HepG2 (cell line): ENCODE results near the gene KRTAP10-5. TPM values are rescaled to one million over a fixed set of nuclear protein-coding genes. Genes with fewer than 3 reads are reported as not detected.

Source experiments
- ATAC-seq: fragments of 200-7000 bp; cut with Tn5 transposase; 3 replicates; pipeline ENCODE4 v1.9.1; 2020; ENCODE audit warnings: mild to moderate bottlenecking, moderate library complexity
- BruUV-seq: library from RNA; stranded (reverse); fragments of 400-500 nt; replicated peaks from 2 replicates; lab custom pipeline; 2021; lab: Mats Ljungman, UMichigan
- CTCF ChIA-PET: fragments of 300-600 bp; formaldehyde crosslinking; extraction: SDS; loops from one replicate; lab custom pipeline; 2021; ENCODE audit warnings: low total read pairs, inconsistent platforms, low intra/inter-chr PET ratio; lab: Yijun Ruan, JAX
- POLR2A ChIA-PET: fragments of 350-600 bp; sonication (Branson Sonifier 250); formaldehyde crosslinking; loops from one replicate; lab custom pipeline; 2020; ENCODE audit warnings: antibody characterized with exemption, inconsistent platforms; lab: Yijun Ruan, JAX
- DNase-seq: peaks from one replicate; pipeline ENCODE4 v3.0.0-alpha.2; 2015; ENCODE audit warnings: low spot score
- FAIRE-seq: peaks from 3 replicates; lab custom pipeline; 2011; peaks lifted over from hg19 to GRCh38; lab: Jason Lieb, UNC
- H2AFZ ChIP-seq: one replicate; pipeline ENCODE4 v1.6.1; 2011; ENCODE audit warnings: low read length, inconsistent platforms
- H3K27ac ChIP-seq: fragments of 300-600 bp; 3 replicates; pipeline ENCODE4 v1.8.0; 2011; ENCODE audit warnings: mixed run types, mild to moderate bottlenecking, mixed read lengths, low read length, inconsistent platforms; ENCODE audit not compliant: insufficient read depth; ENCODE audit errors: extremely low read length
- H3K27me3 ChIP-seq, 2 experiments: fragments of 200-600 bp in 1 of 2; 2 replicates in 1 of 2; 3 replicates in 1 of 2; pipeline versions ENCODE4 v1.6.0 to v1.8.0; 2011; ENCODE audit warnings: low read length in 2 of 2, mild to moderate bottlenecking in 2 of 2, moderate library complexity in 2 of 2, inconsistent platforms in 1 of 2; ENCODE audit not compliant: insufficient read depth in 2 of 2, control insufficient read depth in 1 of 2
- H3K36me3 ChIP-seq, 2 experiments: fragments of 200-600 bp in 1 of 2; replicated peaks in 1 of 2; 2 replicates in 1 of 2; 3 replicates in 1 of 2; pipeline versions ENCODE4 v1.5.1 to v1.8.0; 2011; ENCODE audit warnings: low read length in 2 of 2, inconsistent platforms in 1 of 2; ENCODE audit not compliant: insufficient read depth in 2 of 2, control insufficient read depth in 1 of 2
- H3K4me1 ChIP-seq: 2 replicates; pipeline ENCODE4 v1.5.1; 2012; ENCODE audit warnings: low read length, inconsistent platforms; ENCODE audit not compliant: insufficient read depth
- H3K4me2 ChIP-seq: 2 replicates; pipeline ENCODE4 v1.6.0; 2011; ENCODE audit warnings: low read depth, low read length, inconsistent platforms
- H3K4me3 ChIP-seq, 3 experiments: fragments of 200-600 bp in 1 of 3; sonication (generic), shearing (Covaris generic) in 1 of 3; replicated peaks in 1 of 3; 2 replicates each; pipeline ENCODE4 v1.5.1; 2011 to 2016; ENCODE audit warnings: low read length in 3 of 3, inconsistent platforms in 2 of 3, low read depth in 2 of 3, mild to moderate bottlenecking in 2 of 3, control low read depth in 1 of 3, mixed read lengths in 1 of 3; ENCODE audit not compliant: insufficient read depth in 1 of 3
- H3K79me2 ChIP-seq: one replicate; pipeline ENCODE4 v1.6.1; 2011; ENCODE audit warnings: low read length, inconsistent platforms; ENCODE audit not compliant: insufficient read depth
- H3K9ac ChIP-seq: 2 replicates; pipeline ENCODE4 v1.6.0; 2011; ENCODE audit warnings: mild to moderate bottlenecking, low read depth, low read length, inconsistent platforms; ENCODE audit not compliant: insufficient read depth
- H3K9me3 ChIP-seq: 2 replicates; pipeline ENCODE4 v1.5.1; 2012; ENCODE audit warnings: mild to moderate bottlenecking, low read length
- H4K20me1 ChIP-seq: 2 replicates; pipeline ENCODE4 v1.6.0; 2011; ENCODE audit warnings: inconsistent platforms, mild to moderate bottlenecking, low read length, moderate library complexity; ENCODE audit not compliant: insufficient read depth
- CENPX ChIP-seq: sonication (generic); formaldehyde crosslinking; IDR thresholded peaks from 2 replicates; pipeline ENCODE4 v1.9.0; 2021; ENCODE audit warnings: mild to moderate bottlenecking, missing genetic modification reagents, moderate library complexity
- FOXA1 ChIP-seq, 2 experiments: fragments of 450-650 bp in 1 of 2; sonication (generic) in 1 of 2; formaldehyde crosslinking in 1 of 2; IDR thresholded peaks; 2 replicates each; pipeline versions ENCODE4 v1.4.0 to v1.6.1; 2016 to 2020; ENCODE audit warnings: missing genetic modification reagents in 1 of 2
- HOXA7 ChIP-seq: sonication (generic); formaldehyde crosslinking; IDR thresholded peaks from 2 replicates; pipeline ENCODE4 v1.8.1; 2022; ENCODE audit warnings: mild to moderate bottlenecking, missing genetic modification reagents, moderate library complexity
- NONO ChIP-seq, 2 experiments: fragments of 450-650 bp in 1 of 2; sonication (generic) in 1 of 2; formaldehyde crosslinking in 1 of 2; IDR thresholded peaks in 1 of 2; conservative IDR thresholded peaks in 1 of 2; 2 replicates each; pipeline versions ENCODE4 v1.6.1 to v1.8.0; 2017 to 2022; ENCODE audit warnings: mild to moderate bottlenecking in 1 of 2, missing genetic modification reagents in 1 of 2, moderate library complexity in 1 of 2
- RBFOX2 ChIP-seq: fragments of 200-400 bp; formaldehyde crosslinking; IDR thresholded peaks from 2 replicates; pipeline ENCODE4 v1.6.1; 2017; ENCODE audit warnings: low read depth, mild to moderate bottlenecking, low read length
- SNRNP70 ChIP-seq: fragments of 200-400 bp; formaldehyde crosslinking; IDR thresholded peaks from 2 replicates; pipeline ENCODE4 v1.6.1; 2017; ENCODE audit warnings: mild to moderate bottlenecking, low read depth, low read length, moderate library complexity
- SP4 ChIP-seq: sonication (generic); formaldehyde crosslinking; IDR thresholded peaks from 2 replicates; pipeline ENCODE4 v1.8.1; 2023; ENCODE audit warnings: mild to moderate bottlenecking, missing genetic modification reagents
- TEF ChIP-seq: sonication (generic); formaldehyde crosslinking; IDR thresholded peaks from 2 replicates; pipeline ENCODE4 v1.5.0; 2020; ENCODE audit warnings: missing genetic modification reagents
- TFE3 ChIP-seq: IDR thresholded peaks from 2 replicates; pipeline ENCODE4 v1.6.1; 2016
- ZNF318 ChIP-seq: sonication (generic); formaldehyde crosslinking; IDR thresholded peaks from 2 replicates; pipeline ENCODE4 v1.4.0; 2020; ENCODE audit warnings: mild to moderate bottlenecking, missing genetic modification reagents
- ZNF468 ChIP-seq: sonication (generic); formaldehyde crosslinking; IDR thresholded peaks from 2 replicates; pipeline ENCODE4 v1.8.0; 2022; ENCODE audit warnings: mild to moderate bottlenecking, moderate library complexity, missing genetic modification reagents
- ZNF512 ChIP-seq: sonication (generic); formaldehyde crosslinking; IDR thresholded peaks from 2 replicates; pipeline ENCODE4 v1.4.0; 2020; ENCODE audit warnings: mild to moderate bottlenecking, missing genetic modification reagents
- ZNF629 ChIP-seq: sonication (generic); formaldehyde crosslinking; conservative IDR thresholded peaks from 2 replicates; pipeline ENCODE4 v1.5.0; 2020; ENCODE audit warnings: missing genetic modification reagents
- WGBS: methylation state at CpG from one replicate; pipeline ENCODE4 v1.1.6; 2017; ENCODE audit warnings: low lambda C conversion rate; 5-methylcytosine and 5-hydroxymethylcytosine counted together
- in situ Hi-C: cut with HindIII; loops from 2 replicates; pipeline ENCODE4 v1.10.0; 2017; ENCODE audit warnings: low pct_unique_long_range_greater_than_20kb; ENCODE audit not compliant: extremely low pct_ligation_motif_present
- intact Hi-C: fragments of 100-400 bp; cut with micrococcal nuclease; formaldehyde crosslinking; loops from one replicate; pipeline ENCODE4 v1.10.0; 2022; ENCODE audit not compliant: unreplicated experiment
- polyA plus RNA-seq, 8 experiments: library from polyadenylated mRNA; depleted of rRNA in 3 of 8; stranded (reverse) in 7 of 8; unstranded in 1 of 8; fragments of >200 nt; fragmentation: Illumina TruSeq in 4 of 8; extraction: Trizol in 4 of 8; gene quantifications; 2 replicates each; pipeline versions ENCODE4 v1.2.1 to v1.2.3, GENCODE V29; 2011 to 2016; ENCODE audit warnings: low read depth in 4 of 8, missing spikeins in 1 of 8, mixed read lengths in 1 of 8; ENCODE audit not compliant: insufficient read depth in 1 of 8
- total RNA-seq, 5 experiments: library from RNA; depleted of rRNA; stranded (reverse); fragments of >200 nt; fragmentation: Illumina TruSeq; extraction: Trizol; gene quantifications; 2 replicates each; pipeline ENCODE4 v1.2.3, GENCODE V29; 2016; ENCODE audit warnings: low read depth in 1 of 5

The KRTAP10-5 gene
- total and polyA plus RNA-seq, 2 of the 13 experiments (the other 11 are each of a cell fraction or from before 2014, with no cell fraction given), result not detected

GRCh38 chr21:44579833-44580144 is 615 bp downstream of the KRTAP10-5 start:
- ATAC-seq (no peak), DNase-seq (no peak), FAIRE-seq (no peak)
- Histone ChIP-seq H3K9ac (no peak overlapping the region), H3K9me3 (peaks cover 13% of the 10 kb centered on the region), H3K79me2 (no peaks in the 10 kb centered on the region), H4K20me1 (no peaks in the 10 kb centered on the region), H3K4me1 (peaks cover 10% of the 10 kb centered on the region), H3K27ac (no peak overlapping the region), H3K4me3 (no peak overlapping the region), H3K27me3 (no peaks in the 10 kb centered on the region), H3K4me2 (no peak overlapping the region), H2AFZ (no peak overlapping the region), H3K36me3 (no peaks in the 10 kb centered on the region)
- 53% methylated on average over 5 of the region's 7 CpGs for WGBS
- ChIA-PET CTCF (no interaction called here), POLR2A (no interaction called here)
- in situ Hi-C loops, result no loop called here
- BruUV-seq, result no TSS peak
- intact Hi-C loops, result no loop called here
- TF ChIP-seq ZNF318, result no peak
- no peak for TF ChIP-seq SNRNP70
- TF ChIP-seq FOXA1 (IDR thresholded peaks at IDR 0.05), result no peak
- TF ChIP-seq FOXA1 (CRISPR knock-in tag; IDR thresholded peaks at IDR 0.05), result no peak
- TF ChIP-seq ZNF468 (CRISPR knock-in tag), result no peak
- TF ChIP-seq ZNF512 (CRISPR knock-in tag), result no peak
- no peak for TF ChIP-seq SP4 (CRISPR knock-in tag)
- no peak for TF ChIP-seq TEF (CRISPR knock-in tag)
- TF ChIP-seq RBFOX2, result no peak
- TF ChIP-seq TFE3 (CRISPR knock-in tag), result no peak
- TF ChIP-seq ZNF629 (CRISPR knock-in tag), result no peak
- no peak for TF ChIP-seq NONO (IDR thresholded peaks at IDR 0.05)
- TF ChIP-seq NONO (CRISPR knock-in tag; conservative IDR thresholded peaks at IDR 0.05), result no peak
- no peak for TF ChIP-seq HOXA7
- TF ChIP-seq CENPX (CRISPR knock-in tag), result no peak
